Globus pallidus (tissue), 1 donor: Measurements from ENCODE around the gene PCYT2.
"Not testable (repeated sequence)": the region's sequence is repeated elsewhere in the genome, so short reads cannot be mapped to it uniquely, and the experiment has no call there.

Experiments
- DNase-seq: peaks from one replicate; pipeline ENCODE4 v3.0.0-alpha.2; 2015; ENCODE audit warnings: low spot score

The PCYT2 gene

DNA sequence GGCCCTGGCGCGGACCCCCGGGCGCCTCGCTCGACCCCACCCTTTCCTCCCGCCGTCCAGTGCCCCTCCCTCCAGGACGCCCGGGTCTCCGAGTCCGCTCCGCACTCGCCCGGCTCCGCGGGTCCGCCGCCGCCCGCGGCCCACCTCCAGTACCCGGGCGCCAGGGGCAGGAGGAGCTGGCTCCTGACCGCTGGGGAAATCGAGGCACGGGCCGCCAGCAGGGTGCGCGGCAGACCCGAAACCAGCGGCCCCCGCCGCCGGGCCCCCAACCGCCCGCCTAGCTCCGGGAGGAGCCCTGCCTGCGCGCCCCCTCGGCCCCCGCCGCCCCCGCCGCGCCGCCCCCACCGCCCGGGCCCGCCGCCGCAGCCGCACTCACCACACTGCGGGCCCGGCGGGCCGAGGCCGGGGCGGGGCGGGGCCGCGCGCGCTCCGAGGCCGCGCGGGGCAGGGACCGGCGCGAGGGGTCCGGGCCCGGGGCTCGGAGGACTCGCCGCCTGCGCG, 16.0 kb upstream of the PCYT2 start:
- no peak for DNase-seq

DNA sequence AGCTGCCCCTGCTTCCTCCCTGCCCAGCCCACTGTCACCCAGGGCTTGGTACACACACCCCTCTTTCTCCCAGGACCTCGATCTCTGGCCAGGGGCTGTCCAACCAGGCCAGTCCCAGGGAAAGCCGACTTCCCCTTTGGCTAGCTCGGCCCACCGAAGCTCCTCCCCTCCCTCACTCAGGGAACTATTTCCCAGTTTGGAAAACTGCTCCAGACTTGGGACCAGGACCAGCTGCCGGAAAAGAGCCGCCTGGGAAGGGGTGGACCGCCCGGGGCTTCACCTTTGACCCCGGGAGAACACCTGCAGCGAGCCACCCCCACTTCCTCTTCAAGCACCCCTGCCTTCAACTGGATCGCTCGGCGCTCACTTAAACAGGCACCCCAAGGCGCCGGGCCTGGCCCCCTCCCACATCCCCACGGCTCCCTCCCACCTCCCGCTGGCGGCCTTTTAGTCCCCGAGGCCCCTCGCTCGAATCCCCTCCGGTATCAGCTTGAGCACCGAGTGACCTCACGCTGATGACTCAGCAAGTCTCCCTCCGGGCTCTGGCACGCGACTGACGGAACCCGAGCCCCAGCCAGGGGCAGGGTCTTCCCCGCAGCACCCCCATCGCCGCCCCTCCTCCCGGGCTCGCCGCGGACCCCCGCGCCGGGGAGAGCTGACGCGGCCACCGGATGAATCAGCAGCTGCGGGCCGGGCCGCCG, 15.4 kb upstream of the PCYT2 start:
- DNase-seq: peak; percentile 52

DNA sequence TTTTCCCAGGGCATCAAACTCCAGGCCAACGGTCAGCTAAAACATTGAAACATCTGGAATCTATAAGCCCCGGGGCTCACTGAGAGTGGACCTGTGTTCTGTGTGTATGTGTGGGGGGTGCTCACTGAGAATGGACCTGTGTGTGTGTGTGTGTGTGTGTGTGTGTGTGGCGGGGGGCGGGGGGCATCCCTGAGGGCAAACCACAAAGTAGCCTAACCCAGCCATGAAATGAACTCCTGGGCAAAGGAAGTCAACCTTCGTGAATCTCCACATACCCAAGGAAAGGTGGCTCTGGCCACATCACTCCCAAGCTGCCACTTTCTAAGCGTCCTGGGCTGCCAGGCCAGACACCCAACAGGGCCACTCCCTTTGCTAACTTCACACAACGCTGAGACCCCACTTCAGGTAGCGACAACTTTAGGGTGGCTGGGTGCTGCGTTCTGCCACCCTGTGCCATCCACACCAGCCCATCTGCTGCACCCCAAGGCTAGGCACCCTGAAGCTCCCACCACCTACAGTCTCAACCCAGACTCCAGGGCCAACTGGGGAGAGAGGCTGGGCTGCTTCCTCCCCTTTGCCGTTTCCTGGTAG, 14.8 kb upstream of the PCYT2 start:
- no peak for DNase-seq

DNA sequence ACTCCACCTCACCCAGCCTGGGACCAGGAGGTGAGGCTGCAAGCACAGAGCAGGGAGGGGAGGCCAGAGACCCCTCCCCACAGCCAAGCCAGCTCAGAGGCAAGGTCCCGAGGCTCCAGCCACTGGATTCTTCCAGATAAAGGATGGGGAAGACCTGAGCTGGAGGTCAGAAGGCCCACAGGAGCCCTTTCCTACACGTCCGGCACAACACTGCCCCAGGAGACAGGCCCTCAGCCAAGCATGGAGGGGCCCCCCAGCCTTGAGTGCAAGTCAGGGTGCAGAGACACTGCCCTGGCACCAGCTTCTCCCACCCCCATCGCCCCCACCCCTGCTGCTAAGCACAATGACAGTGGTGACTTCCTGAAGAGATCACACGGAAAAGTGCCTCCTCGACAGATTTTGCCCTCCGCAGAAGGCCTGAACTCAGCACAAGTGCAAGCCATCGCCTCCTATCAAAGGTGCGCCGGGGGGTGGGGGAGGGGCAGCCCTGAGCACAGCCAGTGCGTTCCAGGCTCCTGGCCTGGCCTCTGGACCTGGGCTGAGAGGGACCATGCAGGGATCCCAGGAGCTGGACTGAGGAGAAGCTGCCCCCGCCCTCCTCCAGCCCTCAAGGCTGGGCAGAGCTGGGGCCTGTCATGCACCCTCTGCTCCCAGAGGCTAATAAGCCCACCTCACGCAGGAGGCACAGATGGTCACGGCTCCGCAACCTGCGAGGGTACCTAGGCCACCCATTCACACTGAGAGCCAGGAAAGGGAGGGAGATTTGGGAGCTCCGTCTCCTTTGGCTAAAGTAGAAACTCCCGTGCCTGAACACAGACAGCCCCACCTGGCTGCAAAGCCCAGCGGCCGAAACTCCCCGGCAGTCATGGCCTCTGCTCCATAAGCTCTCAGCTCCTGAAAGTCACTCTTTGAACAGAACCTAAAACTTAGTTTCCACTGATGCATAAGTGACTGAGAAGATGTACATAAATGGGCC, 13.6 kb upstream of the PCYT2 start:
- no peak for DNase-seq

DNA sequence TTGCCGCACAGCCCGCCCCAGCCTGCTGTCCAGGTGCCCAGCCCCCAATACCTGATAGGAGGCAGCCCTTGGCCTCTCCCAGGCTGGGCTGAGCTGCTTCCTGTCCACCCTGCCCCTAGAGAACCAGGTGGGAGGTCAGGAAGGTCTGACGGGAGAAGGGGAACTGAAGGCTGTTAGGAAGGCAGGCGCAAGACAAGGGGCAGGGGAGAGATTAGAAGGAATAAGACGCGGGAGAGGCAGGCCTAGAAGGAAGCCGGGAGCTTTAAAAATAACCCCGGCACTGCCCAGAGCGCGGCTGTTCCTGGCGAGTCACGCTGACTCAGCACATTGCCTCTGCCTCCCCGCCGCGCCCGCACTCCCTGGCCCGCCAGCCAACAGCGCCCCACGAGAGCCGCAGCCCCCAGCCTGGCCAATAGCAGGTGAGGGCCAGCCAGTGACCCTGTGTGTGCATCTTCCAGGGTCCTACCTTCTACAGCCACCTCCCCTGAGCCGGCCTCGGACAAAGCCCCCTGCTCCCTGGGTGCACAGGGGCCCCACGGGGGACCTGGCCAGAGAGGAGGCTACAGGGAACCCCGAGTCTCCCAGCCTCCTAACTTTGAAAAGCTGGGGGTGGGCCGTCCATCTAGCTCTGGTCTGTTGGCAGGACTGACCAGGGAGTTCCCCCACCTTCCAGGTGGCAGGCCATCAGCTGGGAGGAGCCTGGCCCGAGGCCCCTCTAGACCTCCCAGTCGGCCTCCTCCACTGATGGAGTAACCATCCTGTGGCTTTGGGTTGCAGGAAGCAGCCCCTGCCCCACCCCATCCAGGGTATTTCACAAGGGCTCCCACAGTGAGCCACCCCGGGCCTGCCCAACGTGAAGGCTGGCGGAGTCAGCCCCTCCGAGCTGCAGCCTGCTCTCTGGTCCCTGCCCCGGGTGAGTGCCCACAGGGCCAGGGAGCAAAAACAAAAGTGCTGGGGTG, 12.4 kb upstream of the PCYT2 start:
- no peak for DNase-seq

DNA sequence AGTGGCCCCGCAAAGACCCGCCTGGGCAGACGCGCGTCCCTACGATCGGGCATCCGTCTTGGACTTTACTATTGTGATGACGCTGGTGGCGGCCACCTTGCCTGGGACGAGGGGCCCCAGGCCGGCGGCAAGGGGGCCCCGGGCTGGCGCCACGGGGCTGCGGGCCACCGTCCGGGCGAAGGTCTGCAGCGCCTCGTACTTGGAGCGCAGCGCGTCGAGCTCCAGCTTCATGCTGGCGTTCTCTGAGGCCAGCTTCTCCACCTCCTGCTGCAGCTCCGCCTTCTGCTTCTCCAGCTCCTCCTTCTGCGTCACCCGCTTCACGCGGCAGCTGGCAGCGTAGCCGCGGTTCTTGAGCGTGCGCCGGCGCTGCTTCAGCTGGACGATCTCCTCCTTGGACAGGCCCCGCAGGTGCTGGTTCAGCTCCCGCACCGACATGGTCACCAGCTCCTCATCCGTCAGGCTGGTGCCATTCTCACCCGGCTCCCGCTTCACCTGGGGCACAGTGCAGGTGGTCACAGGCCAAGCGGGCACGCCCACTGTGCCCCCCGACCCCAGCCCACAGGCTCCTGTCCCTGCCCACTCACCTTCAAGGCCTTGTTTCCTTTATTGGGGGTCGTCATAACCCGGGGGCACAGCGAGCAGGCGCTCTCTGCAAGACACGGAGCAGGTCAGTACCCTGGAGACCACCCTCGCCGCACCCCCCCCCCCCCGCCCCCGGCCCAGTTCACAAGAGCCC, 11.5 kb upstream of the PCYT2 start:
- no peak for DNase-seq

DNA sequence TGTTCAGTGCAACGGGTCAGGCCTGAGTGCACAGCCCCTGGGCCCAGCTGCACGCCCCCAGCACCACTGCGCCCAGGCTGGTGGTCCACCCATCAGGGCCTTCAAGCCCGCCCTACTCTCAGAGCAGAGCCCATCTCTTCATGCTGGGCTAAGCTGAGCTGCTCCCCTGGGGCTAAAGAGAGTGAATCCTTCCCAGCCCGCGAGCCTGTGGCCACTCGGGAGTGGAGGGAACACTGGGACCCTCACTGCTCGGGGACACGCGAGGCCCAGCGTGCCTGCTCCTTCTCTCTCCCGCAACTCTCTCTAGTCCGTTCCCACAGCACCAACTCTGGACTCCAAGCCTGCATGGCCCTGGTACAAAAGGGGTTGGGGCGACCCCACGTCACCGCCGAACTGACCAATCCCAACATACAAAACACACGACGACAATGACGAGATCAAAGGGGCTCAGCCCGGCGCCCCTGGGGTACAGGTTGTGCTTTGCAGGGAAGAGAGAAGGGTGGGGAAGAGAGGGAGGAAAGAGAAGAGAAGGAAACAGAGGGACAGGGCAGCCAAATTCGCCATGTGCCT, 10.9 kb upstream of the PCYT2 start:
- no peak for DNase-seq

DNA sequence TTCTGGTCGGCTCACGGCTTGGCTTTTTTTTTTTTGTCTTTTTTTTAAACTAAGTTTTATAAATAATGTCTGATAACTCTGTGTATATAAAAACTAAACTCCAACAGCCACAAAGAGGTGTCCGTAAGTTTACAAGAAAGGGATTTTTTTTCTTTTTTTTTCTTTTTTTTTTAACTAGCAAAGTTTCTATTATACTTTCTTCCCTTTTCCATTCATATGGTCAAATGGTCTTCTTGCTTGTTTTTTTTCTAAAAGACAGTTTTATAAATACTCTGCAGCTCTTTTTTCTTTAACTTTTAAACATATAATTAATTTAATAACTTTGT, 10.3 kb upstream of the PCYT2 start:
- DNase-seq: no peak

DNA sequence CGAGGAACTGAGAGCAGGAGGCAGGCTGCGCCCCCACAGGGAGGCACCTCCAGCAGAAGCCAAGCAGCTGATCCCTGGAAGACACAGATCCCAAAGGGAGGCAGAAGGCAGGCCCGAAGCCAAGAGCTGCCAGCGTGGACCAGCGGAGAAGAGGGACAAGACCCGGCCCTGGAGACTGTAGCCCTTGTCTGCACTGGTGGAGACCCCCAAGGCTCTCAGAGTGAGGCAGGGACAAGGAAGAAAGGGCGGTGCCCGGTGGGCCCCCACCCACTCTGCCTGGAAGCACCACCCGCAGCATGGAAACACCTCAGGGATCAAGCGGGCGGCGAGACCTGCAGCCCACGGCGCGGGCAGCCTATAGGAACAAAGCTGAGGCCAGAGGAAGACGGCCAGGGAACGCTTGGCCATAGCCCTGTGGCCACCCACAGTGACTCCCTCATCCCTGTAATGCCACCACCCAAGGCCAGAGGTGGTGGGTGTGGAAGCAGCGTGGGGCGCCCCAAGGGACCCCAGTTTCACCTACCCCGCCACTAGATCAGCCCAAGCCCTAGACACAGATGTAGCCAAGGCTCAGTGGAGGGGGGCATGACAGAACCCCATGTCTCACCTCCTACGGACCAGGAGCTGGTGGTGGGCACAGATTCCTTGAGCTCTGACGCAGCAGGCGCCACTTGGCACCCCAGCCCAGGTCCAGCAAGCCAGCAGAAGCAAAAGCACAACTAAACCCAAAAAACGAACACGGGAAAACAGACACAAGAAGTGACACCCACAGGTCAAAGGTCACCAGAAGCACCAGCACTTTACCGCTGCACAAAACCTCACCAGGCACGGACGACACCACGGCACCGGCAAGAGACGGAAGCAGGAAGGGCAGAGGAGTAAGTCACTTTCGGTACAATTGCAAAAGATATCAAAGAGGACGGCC, 9.7 kb upstream of the PCYT2 start:
- no peak for DNase-seq

DNA sequence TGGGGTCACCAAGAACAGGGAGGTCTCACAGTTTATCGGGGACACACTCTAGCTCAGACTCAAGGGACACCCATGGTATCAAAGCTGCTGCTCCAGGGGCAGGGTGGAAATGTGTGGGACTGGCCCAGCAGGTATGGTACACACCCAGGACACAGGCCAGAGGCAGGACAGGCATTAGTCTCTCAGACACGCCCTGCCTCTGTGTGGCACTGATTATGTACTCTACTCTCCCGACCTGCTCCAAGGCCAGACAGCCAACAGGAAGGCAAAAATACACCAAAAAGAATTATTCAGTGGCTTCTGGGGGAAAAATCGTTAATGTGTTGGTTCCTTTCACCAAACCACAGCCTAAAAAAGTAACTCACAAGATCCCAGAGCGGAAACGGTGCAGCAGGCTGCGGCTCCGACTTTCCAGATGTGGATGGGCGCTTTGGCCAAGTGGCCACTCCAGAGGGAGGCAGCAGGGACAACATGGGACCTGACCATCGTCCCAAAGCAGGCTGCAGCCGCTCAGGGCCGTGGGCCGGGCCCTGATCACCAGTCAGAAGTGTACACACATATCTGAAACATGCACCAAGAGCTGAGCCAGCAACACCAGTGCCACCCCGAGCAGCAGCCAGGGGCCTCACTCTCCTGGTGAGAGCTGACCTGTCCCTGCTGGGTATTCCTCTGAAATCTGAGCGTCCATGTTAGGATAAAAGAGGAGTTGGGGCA, 7.8 kb upstream of the PCYT2 start:
- no peak for DNase-seq

DNA sequence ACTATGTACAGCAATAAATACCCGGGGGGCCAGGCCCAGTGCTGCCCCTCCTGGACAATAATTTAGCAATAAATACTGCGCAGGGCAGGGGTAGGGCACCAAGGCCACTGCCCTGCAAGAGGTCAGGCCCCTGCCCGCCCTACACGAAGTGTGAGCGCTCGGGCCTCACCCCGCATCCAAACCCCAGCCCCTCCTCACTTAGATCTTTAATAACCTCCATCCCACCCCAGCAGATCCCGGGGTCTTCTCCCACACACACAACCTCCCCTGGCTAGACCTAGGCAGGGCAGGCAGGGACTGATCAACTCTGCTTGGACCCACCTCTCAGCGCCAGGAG, 7.1 kb upstream of the PCYT2 start:
- DNase-seq: not testable (repeated sequence)

DNA sequence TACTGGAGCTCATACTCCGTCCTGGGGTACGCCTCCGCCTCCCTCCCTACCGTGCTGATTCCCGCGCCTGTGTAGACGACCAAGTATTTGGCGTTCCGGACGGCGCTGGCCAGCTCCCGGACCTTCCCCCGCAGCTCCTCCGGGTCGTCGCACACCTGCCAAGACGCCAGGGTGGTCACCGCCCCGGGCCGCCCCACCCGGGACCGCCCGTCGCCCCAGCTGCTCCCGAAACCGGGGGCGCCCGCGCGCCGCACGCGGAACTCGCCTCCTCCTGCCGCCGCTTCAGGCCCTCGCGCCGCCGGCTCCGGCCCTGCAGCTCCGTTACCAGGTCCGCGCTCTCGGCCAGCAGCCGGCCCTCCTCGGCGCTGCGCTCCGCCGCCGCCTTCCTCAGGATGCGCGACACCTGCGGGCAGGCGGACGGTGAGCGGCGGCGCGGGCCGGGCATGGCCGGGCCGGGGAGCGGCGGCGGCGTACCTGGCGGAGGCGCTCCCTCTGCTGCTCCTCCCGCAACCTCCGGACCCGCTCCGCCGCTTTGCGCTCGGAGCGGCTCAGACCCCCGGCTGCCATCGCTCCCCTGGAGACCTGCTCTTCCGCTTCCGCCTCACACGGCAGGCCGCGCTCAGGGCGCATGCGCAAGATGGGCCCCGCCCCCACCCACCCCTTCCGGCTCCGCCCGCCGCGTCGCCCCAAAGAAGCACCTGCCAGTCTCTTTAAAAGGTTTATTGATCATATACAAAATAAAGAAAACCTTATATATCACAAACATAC, 6.5 kb upstream of the PCYT2 start, which contains the start of gene SIRT7:
SIRT7 (minus strand) TSS at position 612 of the 768 bp plus-strand sequence; CDS start at position 567, 45 bp downstream.
- peak; percentile 75 for DNase-seq

DNA sequence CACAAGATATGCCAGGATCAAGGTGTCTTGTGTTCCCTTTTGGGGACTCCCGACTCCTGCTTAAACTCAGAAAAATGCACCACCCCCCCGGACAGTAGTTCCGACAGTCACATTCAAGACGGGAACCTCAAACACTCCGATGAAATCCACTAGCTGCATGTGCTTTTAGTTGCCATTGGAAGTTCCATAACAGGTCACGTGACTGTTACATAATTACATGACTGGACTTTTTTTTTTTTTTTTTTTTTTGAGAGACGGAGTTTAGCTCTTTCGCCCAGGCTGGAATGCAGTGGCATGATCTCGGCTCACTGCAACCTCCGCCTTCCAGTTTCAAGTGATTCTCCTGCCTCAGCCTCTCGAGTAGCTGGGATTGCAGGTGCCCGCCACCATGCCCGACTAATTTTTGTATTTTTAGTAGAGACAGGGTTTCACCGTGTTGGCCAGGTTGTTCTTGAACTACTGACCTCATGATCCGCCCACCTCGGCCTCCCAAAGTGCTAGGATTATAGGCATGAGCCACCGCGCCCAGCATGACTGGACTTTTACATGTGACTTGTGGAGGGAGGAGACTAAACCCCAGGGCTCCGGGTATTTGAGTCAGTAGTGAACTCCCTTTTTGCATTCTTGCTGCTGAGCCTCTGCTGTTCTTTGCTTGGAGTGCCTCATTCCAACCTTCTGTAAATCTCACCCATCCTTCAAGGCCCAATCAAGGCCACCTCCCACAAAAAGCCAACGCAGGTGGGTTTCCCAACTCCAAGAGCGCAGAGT, 5.2 kb upstream of the PCYT2 start:
- no peak for DNase-seq

DNA sequence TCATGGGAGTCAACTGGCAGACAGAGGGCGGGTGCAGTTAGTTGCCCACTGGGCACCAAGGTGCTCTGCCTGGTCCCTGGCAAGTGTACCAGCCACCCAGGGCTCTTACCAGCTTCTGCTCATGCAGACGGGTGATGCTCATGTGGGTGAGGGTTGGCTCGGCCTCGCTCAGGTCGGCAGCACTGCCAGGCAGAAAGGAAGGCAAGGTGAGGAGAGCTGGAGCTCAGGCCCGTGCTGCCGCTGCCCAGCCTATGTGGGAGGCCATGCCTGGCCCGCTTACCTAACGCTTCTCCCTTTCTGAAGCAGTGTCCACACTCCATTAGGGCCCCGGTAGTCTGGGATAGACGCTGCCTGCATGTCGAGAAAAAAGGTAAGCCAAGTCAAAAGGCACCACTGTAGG, 4.1 kb upstream of the PCYT2 start:
- DNase-seq: no peak

DNA sequence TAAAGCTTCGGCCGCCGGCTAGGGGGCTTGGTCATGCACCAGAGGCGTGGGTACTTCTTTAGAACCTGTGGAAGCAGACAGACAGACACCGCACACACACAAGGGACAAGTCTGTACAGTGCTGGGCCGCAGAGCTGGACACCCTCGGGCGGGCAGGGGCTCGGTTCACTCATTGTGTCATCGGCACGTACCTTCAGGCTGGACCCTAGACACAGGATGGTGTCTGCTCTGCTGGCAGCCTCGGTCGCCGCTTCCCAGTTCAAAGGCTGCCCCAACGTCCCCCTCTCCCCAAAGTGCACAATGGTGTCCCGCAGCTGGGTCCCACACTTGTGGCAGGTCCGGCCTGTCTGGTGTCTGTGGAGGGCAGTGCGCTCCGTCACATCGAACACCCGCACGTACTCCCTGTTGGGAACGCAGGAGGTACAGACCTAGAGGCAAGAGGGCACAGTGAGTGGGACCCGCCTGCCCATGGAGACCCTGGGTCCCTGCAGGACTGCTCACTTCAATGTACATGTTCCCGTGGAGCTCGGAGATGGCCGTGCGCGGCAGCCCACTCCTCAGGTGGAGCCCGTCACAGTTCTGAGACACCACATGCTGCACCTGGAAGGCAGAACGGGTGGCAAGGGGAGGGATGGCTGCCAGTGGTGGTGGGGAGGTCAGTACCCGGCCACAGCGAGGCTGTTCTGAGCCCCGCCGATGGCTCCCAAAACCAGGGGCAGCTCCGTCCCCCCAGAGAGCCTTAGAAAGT, 3.1 kb upstream of the PCYT2 start:
- DNase-seq: no peak

DNA sequence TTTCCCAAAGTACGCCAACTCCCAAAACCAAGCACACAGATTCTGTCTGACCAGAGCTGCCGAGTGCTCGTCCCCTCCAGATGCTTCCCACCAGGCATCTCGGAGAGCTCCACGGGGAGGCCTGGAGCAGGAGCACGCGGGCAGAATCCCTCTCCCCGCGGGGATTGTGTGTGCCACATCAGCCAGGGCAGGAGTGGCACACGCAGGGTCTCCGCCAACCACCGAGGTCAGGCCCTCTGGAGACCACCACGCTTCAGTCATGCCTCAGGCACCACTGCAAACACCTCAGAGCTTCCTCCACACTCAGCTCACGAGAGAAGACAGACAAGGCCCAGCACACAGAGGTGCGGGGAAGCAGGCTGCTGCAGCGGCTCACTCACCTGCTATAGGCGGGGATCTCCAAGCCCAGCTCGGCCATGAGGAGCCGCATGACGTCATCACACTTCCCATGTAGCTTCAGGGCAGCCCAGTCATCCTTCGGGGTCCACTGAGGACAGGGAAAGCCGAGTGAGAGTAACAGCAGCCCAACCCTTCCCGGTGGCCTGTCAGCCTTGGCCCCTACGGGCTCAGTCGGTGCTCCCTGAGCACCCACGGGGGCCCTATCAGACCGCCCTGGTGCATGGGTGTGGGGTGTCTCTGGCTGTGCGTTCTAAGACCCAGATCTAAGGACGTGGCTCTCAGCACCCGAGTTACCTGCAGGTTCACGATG, 2.3 kb upstream of the PCYT2 start:
- no peak for DNase-seq
